Measurements from ENCODE around the gene MERTK. TPM values are rescaled to one million over a fixed set of nuclear protein-coding genes. Genes with fewer than 3 reads are reported as not detected.
A peak's percentile ranks its signal among the peaks of the same experiment; 100 is the strongest.

The MERTK gene
- total and polyA plus RNA-seq, 2 of the 13 experiments (the other 11 are each of a cell fraction or from before 2014, with no cell fraction given), result 37.3 to 44.7 TPM

DNA sequence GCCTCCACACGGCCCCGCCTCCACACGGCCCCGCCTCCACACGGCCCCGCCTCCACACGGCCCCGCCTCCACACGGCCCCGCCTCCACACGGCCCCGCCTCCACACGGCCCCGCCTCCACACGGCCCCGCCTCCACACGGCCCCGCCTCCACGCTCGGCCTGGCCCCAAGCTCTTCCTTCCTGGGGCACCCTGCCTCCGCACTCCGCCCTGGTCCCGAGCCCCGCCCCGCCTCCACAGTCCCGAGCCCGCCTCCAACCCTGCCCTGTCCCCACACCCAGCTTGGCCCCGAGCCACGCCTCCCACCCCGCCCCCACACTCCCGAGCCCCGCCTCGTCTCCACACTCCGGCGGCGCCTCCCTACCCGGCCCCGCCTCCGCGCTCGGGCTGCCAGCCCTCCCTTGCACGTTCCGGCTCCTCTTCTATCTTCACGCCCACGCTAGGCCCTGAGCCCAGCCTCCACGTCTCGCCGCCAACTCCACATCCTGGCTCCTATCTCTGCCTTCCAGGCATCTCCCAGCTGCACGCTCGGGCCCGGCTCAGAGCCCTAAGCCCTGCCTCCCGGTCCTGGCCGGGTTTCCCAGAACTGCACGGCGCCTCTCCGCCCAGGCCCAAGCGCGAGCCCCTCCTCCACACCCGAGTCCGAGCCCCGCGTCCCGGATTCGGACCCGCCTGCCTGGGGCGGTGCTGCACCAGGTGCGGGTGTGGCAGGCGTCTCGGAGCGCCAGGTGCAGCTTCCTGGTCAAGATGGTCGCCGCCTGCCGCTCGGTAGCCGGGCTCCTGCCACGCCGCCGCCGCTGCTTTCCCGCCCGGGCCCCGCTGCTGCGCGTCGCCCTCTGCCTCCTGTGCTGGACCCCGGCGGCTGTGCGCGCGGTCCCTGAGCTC lies 156.7 kb downstream of the MERTK start, which contains the start of gene TMEM87B (continued):
- TF ChIP-seq ZNF367 (CRISPR knock-in tag; IDR thresholded peaks at IDR 0.05; ENCODE audit: borderline replicate concordance) (0 out of 2 replicates have a peak, but pooled peaks have one; percentile 12), POLR2A (IDR thresholded peaks at IDR 0.05; ENCODE audit: insufficient read depth in 1 of 2, low read depth in 2 of 2, low read length in 2 of 2) (peak; percentile 74 to 93), RELA (CRISPR knock-in tag; IDR thresholded peaks at IDR 0.05) (no peak), SMARCC2 (IDR thresholded peaks at IDR 0.05) (no peak), ZBTB26 (CRISPR knock-in tag; IDR thresholded peaks at IDR 0.05; ENCODE audit: borderline replicate concordance) (no peak; the same call in 1 of the 2 replicates), NKX3-1 (CRISPR knock-in tag; IDR thresholded peaks at IDR 0.05) (peak; percentile 64), ZNF317 (CRISPR knock-in tag; IDR thresholded peaks at IDR 0.05) (no peak; the same call in 1 of the 2 replicates), ZNF101 (CRISPR knock-in tag; IDR thresholded peaks at IDR 0.05; ENCODE audit: borderline replicate concordance, low read depth) (peak; percentile 93; the same call in 1 of the 2 replicates), ZNF724P (CRISPR knock-in tag; IDR thresholded peaks at IDR 0.05; ENCODE audit: borderline replicate concordance) (peak; percentile 56; the same call in 1 of the 2 replicates), PAF1 (CRISPR knock-in tag; IDR thresholded peaks at IDR 0.05) (no peak), NFIB (CRISPR knock-in tag; IDR thresholded peaks at IDR 0.05; ENCODE audit: borderline replicate concordance) (no peak), ZNF614 (CRISPR knock-in tag; IDR thresholded peaks at IDR 0.05; ENCODE audit: borderline replicate concordance) (0 out of 2 replicates have a peak, but pooled peaks have one; percentile 17), ZNF776 (CRISPR knock-in tag; IDR thresholded peaks at IDR 0.05) (peak; percentile 71; the same call in 1 of the 2 replicates), ZSCAN30 (CRISPR knock-in tag; IDR thresholded peaks at IDR 0.05) (no peak), BCLAF1 (IDR thresholded peaks at IDR 0.05) (no peak), CC2D1A (CRISPR knock-in tag; IDR thresholded peaks at IDR 0.05) (peak; percentile 95), GABPA (IDR thresholded peaks at IDR 0.05; ENCODE audit: low read depth, low read length) (no peak), GABPA (CRISPR knock-in tag; IDR thresholded peaks at IDR 0.05; ENCODE audit: low read depth) (0 out of 2 replicates have a peak, but pooled peaks have one; percentile 31), ZNF251 (CRISPR knock-in tag; IDR thresholded peaks at IDR 0.05) (no peak; the same call in 1 of the 2 replicates), ZNF777 (CRISPR knock-in tag; IDR thresholded peaks at IDR 0.05) (peak; percentile 93), SAFB2 (CRISPR knock-in tag; IDR thresholded peaks at IDR 0.05; ENCODE audit: borderline replicate concordance, low read depth) (0 out of 2 replicates have a peak, but pooled peaks have one; percentile 90), ZNF543 (CRISPR knock-in tag; IDR thresholded peaks at IDR 0.05) (peak; percentile 80; the same call in 1 of the 2 replicates), DNMT3B (CRISPR knock-in tag; conservative IDR thresholded peaks at IDR 0.05) (peak; percentile 85; the same call in 1 of the 2 replicates), ARNT (IDR thresholded peaks at IDR 0.05) (no peak)
- TF ChIP-seq, protein P1, sequence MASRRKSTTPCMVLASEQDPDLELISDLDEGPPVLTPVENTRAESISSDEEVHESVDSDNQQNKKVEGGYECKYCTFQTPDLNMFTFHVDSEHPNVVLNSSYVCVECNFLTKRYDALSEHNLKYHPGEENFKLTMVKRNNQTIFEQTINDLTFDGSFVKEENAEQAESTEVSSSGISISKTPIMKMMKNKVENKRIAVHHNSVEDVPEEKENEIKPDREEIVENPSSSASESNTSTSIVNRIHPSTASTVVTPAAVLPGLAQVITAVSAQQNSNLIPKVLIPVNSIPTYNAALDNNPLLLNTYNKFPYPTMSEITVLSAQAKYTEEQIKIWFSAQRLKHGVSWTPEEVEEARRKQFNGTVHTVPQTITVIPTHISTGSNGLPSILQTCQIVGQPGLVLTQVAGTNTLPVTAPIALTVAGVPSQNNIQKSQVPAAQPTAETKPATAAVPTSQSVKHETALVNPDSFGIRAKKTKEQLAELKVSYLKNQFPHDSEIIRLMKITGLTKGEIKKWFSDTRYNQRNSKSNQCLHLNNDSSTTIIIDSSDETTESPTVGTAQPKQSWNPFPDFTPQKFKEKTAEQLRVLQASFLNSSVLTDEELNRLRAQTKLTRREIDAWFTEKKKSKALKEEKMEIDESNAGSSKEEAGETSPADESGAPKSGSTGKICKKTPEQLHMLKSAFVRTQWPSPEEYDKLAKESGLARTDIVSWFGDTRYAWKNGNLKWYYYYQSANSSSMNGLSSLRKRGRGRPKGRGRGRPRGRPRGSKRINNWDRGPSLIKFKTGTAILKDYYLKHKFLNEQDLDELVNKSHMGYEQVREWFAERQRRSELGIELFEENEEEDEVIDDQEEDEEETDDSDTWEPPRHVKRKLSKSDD (CRISPR knock-in tag; IDR thresholded peaks at IDR 0.05; ENCODE audit: low read depth), result no peak
